SK-N-SH (cell line): ENCODE measurements around the gene LIME1. TPM values are rescaled to one million over a fixed set of nuclear protein-coding genes. Genes with fewer than 3 reads are reported as not detected.

Source experiments
- CTCF ChIA-PET: fragments of 300-600, 350-600 bp; formaldehyde crosslinking; extraction: SDS; loops from one replicate; lab custom pipeline; 2021; lab: Yijun Ruan, JAX
- POLR2A ChIA-PET: fragments of 350-600 bp; sonication (Branson Sonifier 250); formaldehyde crosslinking; extraction: SDS; loops from one replicate; lab custom pipeline; 2020; ENCODE audit warnings: antibody characterized with exemption, inconsistent platforms; lab: Yijun Ruan, JAX
- DNase-seq: peaks from one replicate; pipeline ENCODE4 v3.0.0; 2012
- H2AFZ ChIP-seq: fragments of 200-600 bp; sonication (generic); 2 replicates; pipeline ENCODE4 v1.8.1; 2016; ENCODE audit warnings: antibody characterized with exemption, mild to moderate bottlenecking, low read depth
- H3F3A ChIP-seq: fragments of 200-600 bp; sonication (generic); replicated peaks from 2 replicates; pipeline ENCODE3; 2016; ENCODE audit warnings: antibody characterized with exemption, mild to moderate bottlenecking; ENCODE audit not compliant: insufficient read depth
- H3K27ac ChIP-seq, 2 experiments: fragments of 200-500 bp in 1 of 2; fragments of 200-600 bp in 1 of 2; sonication (Bioruptor generic) in 1 of 2; sonication (generic), shearing (Covaris generic) in 1 of 2; 2 replicates each; pipeline versions ENCODE4 v1.5.1 to v1.6.1; 2014 to 2016; ENCODE audit warnings: low read depth in 2 of 2, inconsistent platforms in 1 of 2, low read length in 1 of 2, mild to moderate bottlenecking in 1 of 2, mixed read lengths in 1 of 2
- H3K27me3 ChIP-seq: fragments of 200-600 bp; sonication (generic), shearing (Covaris generic); 2 replicates; pipeline ENCODE4 v1.6.1; 2016; ENCODE audit warnings: mixed run types; ENCODE audit not compliant: insufficient read depth
- H3K36me3 ChIP-seq, 2 experiments: fragments of 200-500 bp in 1 of 2; fragments of 200-600 bp in 1 of 2; sonication (Bioruptor generic) in 1 of 2; sonication (generic) in 1 of 2; replicated peaks in 1 of 2; 2 replicates each; pipeline versions ENCODE3 to v1.5.1; 2014 to 2016; ENCODE audit warnings: low read length in 1 of 2, mild to moderate bottlenecking in 1 of 2; ENCODE audit not compliant: insufficient read depth in 2 of 2, control insufficient read depth in 1 of 2
- H3K4me1 ChIP-seq, 2 experiments: fragments of 200-500 bp in 1 of 2; fragments of 200-600 bp in 1 of 2; sonication (Bioruptor generic) in 1 of 2; sonication (generic), shearing (Covaris generic) in 1 of 2; 2 replicates each; pipeline versions ENCODE4 v1.5.1 to v1.6.1; 2014 to 2016; ENCODE audit warnings: low read depth in 1 of 2, low read length in 1 of 2, mixed run types in 1 of 2; ENCODE audit not compliant: insufficient read depth in 2 of 2, control insufficient read depth in 1 of 2
- H3K4me2 ChIP-seq: fragments of 200-600 bp; sonication (generic), shearing (Covaris generic); 2 replicates; pipeline ENCODE4 v1.6.1; 2017; ENCODE audit warnings: mixed run types
- H3K4me3 ChIP-seq, 2 experiments: fragments of 200-500 bp in 1 of 2; fragments of 200-600 bp in 1 of 2; sonication (Bioruptor generic) in 1 of 2; sonication (generic), shearing (Covaris generic) in 1 of 2; 2 replicates each; pipeline versions ENCODE4 v1.5.1 to v1.8.1; 2014 to 2016; ENCODE audit warnings: low read depth in 2 of 2, inconsistent platforms in 1 of 2, low read length in 1 of 2, mild to moderate bottlenecking in 1 of 2, mixed read lengths in 1 of 2, moderate library complexity in 1 of 2
- H3K79me2 ChIP-seq: fragments of 200-600 bp; sonication (generic); 2 replicates; pipeline ENCODE4 v1.8.1; 2017; ENCODE audit warnings: mild to moderate bottlenecking; ENCODE audit not compliant: insufficient read depth
- H3K9ac ChIP-seq: fragments of 200-600 bp; sonication (generic); 2 replicates; pipeline ENCODE4 v1.6.1; 2017; ENCODE audit warnings: mixed run types
- H3K9me2 ChIP-seq: fragments of 200-600 bp; sonication (generic); 2 replicates; pipeline ENCODE4 v1.6.1; 2017; ENCODE audit warnings: mixed run types
- H3K9me3 ChIP-seq: fragments of 200-600 bp; sonication (generic); 2 replicates; pipeline ENCODE4 v1.6.1; 2017; ENCODE audit warnings: mixed run types, mild to moderate bottlenecking, moderate library complexity
- H4K20me1 ChIP-seq: fragments of 200-600 bp; sonication (generic); 2 replicates; pipeline ENCODE4 v1.6.1; 2017; ENCODE audit warnings: mild to moderate bottlenecking, mixed run types; ENCODE audit not compliant: insufficient read depth
- CHD2 ChIP-seq: fragments of 150-350 bp; IDR thresholded peaks from 2 replicates; pipeline ENCODE4 v1.6.1; 2018; ENCODE audit warnings: low read length; ENCODE audit not compliant: partially characterized antibody
- ELF1 ChIP-seq: IDR thresholded peaks from 2 replicates; pipeline ENCODE4 v1.4.0; 2012
- FOXJ3 ChIP-seq: sonication (generic); formaldehyde crosslinking; IDR thresholded peaks from 2 replicates; pipeline ENCODE4 v1.5.1; 2020; ENCODE audit warnings: mild to moderate bottlenecking, missing genetic modification reagents
- FOXM1 ChIP-seq: IDR thresholded peaks from 2 replicates; pipeline ENCODE4 v1.4.0; 2012; ENCODE audit warnings: low read depth, mild to moderate bottlenecking
- GABPA ChIP-seq: IDR thresholded peaks from 2 replicates; pipeline ENCODE4 v1.4.0; 2012; ENCODE audit warnings: low read depth, mild to moderate bottlenecking
- MXI1 ChIP-seq: IDR thresholded peaks from 2 replicates; pipeline ENCODE4 v1.6.1; 2012; ENCODE audit warnings: mild to moderate bottlenecking, low read depth, low read length, improper control_type of control experiment
- POLR2AphosphoS5 ChIP-seq: IDR thresholded peaks from 2 replicates; pipeline ENCODE4 v1.6.1; 2012; ENCODE audit warnings: low read depth, low read length
- RXRA ChIP-seq: IDR thresholded peaks from 2 replicates; pipeline ENCODE4 v1.4.0; 2012; ENCODE audit warnings: low read depth, mild to moderate bottlenecking, borderline replicate concordance
- SIN3A ChIP-seq: IDR thresholded peaks from 2 replicates; pipeline ENCODE4 v1.6.1; 2012; ENCODE audit warnings: low read depth, mild to moderate bottlenecking, low read length, moderate library complexity, borderline replicate concordance
- TAF1 ChIP-seq: IDR thresholded peaks from 2 replicates; pipeline ENCODE4 v1.6.1; 2012; ENCODE audit warnings: low read depth, mild to moderate bottlenecking, low read length, moderate library complexity, borderline replicate concordance
- YY1 ChIP-seq: IDR thresholded peaks from 2 replicates; pipeline ENCODE4 v1.4.0; 2012; ENCODE audit warnings: low read depth, mild to moderate bottlenecking
- WGBS: methylation state at CpG from one replicate; pipeline ENCODE4 v1.1.6; 2017; ENCODE audit warnings: low lambda C conversion rate; 5-methylcytosine and 5-hydroxymethylcytosine counted together
- polyA plus RNA-seq, 3 experiments: library from polyadenylated mRNA; depleted of rRNA; stranded (reverse); fragments of >200 nt; gene quantifications; 2 replicates each; pipeline ENCODE4 v1.2.3, GENCODE V29; 2012
- TF ChIP-seq, protein P1 (sequence below): IDR thresholded peaks from 2 replicates; pipeline ENCODE4 v1.6.1; 2012; ENCODE audit warnings: mild to moderate bottlenecking, low read depth, low read length, moderate library complexity
- TF ChIP-seq, protein P2 (sequence below): IDR thresholded peaks from 2 replicates; pipeline ENCODE4; 2012
- TF ChIP-seq, protein P3 (sequence below): IDR thresholded peaks from 2 replicates; pipeline ENCODE4 v1.4.0; 2012; ENCODE audit warnings: low read depth, borderline replicate concordance
- TF ChIP-seq, protein P4 (sequence below): IDR thresholded peaks from 2 replicates; pipeline ENCODE4 v1.4.0; 2012; ENCODE audit warnings: low read depth

The LIME1 gene
- polyA plus RNA-seq, 1 of the 3 experiments (the other 2 are of a cell fraction): 10.9 TPM

DNA sequence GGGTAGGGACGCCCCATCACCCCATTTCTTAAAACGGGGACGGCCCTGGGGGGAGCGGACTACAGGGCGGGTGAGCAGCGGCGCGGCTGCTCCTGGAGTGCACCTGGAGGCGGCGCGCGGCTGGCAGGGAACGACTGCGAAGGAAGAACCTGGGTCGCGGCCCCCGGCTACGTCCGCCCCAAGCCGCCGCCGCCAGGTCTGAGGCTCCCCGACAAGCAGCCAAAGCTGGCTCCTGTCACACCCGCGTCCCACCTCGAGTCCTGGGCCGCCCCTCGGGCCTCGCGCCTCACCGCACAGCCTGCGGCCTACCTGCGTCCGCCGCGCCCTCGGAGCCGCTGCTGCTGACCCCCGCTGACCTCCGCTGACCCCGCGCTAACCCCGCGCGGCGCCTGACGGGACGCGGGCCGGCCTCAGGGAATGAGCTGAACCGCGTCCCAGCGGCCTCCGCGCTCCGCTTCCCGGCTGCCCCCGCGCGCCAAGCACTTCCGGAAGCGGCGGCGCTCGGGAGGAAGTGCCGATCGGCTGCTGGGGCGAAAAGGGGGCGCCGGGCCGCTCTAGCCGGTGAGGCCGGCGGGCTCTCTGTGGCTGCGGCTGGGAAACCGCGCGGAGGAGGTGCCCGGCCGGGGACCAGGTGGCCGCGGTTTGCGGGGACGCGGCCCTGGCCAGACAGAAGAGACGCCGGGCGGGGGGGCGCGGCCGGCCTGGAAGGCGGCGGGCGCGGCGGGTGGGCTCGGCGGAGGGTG, 28.7 kb upstream of the LIME1 start, which contains the start of the genes ARFRP1 and ZGPAT:
Gene ARFRP1, minus strand, starts transcription at position 419 of the 743 bp plus-strand sequence. CDS start 885 bp downstream, outside the sequence.
Gene ZGPAT, plus strand, starts transcription at position 482 of the 743 bp plus-strand sequence. CDS start 542 bp downstream, outside the sequence.
- peaks cover 43 to 53% of the 10 kb centered on the region in 2 experiments for H3K36me3 ChIP-seq

More for the DNA sequence above, 28.7 kb upstream of the LIME1 start, which contains the start of the genes ARFRP1 and ZGPAT:
- no peaks in the 10 kb centered on the region for H3K27me3 ChIP-seq
- H2AFZ ChIP-seq: no peak within 1 kb of the TSS
- peaks cover 7% of the 10 kb centered on the region for H3K9me3 ChIP-seq
- peak within 1 kb of the TSS; percentile 89 for H3K9ac ChIP-seq
- H4K20me1 ChIP-seq: 0 out of 2 replicates have a peak, but pooled peaks cover 1% of the 10 kb centered on the region
- H3K4me3 ChIP-seq: peak within 1 kb of the TSS; percentile 70 to 90
- peak within 1 kb of the TSS; percentile 92 for H3K4me2 ChIP-seq
- peaks cover 4% of the 10 kb centered on the region for H3F3A ChIP-seq
- peak; percentile 96 for DNase-seq
- TF ChIP-seq RXRA (peak; percentile 94; the same call in 1 of the 2 replicates), POLR2AphosphoS5 (peak; percentile 65), ELF1 (peak; percentile 85), FOXJ3 (CRISPR knock-in tag) (no peak), CHD2 (peak; percentile 87), SIN3A (peak; percentile 47; the same call in 1 of the 2 replicates), YY1 (0 out of 2 replicates have a peak, but pooled peaks have one; percentile 44), MXI1 (peak; percentile 56), FOXM1 (0 out of 2 replicates have a peak, but pooled peaks have one; percentile 23), GABPA (peak; percentile 88), TAF1 (peak; percentile 36; the same call in 1 of the 2 replicates)
- TF ChIP-seq, protein P1, sequence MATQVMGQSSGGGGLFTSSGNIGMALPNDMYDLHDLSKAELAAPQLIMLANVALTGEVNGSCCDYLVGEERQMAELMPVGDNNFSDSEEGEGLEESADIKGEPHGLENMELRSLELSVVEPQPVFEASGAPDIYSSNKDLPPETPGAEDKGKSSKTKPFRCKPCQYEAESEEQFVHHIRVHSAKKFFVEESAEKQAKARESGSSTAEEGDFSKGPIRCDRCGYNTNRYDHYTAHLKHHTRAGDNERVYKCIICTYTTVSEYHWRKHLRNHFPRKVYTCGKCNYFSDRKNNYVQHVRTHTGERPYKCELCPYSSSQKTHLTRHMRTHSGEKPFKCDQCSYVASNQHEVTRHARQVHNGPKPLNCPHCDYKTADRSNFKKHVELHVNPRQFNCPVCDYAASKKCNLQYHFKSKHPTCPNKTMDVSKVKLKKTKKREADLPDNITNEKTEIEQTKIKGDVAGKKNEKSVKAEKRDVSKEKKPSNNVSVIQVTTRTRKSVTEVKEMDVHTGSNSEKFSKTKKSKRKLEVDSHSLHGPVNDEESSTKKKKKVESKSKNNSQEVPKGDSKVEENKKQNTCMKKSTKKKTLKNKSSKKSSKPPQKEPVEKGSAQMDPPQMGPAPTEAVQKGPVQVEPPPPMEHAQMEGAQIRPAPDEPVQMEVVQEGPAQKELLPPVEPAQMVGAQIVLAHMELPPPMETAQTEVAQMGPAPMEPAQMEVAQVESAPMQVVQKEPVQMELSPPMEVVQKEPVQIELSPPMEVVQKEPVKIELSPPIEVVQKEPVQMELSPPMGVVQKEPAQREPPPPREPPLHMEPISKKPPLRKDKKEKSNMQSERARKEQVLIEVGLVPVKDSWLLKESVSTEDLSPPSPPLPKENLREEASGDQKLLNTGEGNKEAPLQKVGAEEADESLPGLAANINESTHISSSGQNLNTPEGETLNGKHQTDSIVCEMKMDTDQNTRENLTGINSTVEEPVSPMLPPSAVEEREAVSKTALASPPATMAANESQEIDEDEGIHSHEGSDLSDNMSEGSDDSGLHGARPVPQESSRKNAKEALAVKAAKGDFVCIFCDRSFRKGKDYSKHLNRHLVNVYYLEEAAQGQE: no peak
- TF ChIP-seq, protein P2, sequence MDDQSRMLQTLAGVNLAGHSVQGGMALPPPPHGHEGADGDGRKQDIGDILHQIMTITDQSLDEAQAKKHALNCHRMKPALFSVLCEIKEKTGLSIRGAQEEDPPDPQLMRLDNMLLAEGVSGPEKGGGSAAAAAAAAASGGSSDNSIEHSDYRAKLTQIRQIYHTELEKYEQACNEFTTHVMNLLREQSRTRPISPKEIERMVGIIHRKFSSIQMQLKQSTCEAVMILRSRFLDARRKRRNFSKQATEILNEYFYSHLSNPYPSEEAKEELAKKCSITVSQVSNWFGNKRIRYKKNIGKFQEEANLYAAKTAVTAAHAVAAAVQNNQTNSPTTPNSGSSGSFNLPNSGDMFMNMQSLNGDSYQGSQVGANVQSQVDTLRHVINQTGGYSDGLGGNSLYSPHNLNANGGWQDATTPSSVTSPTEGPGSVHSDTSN: no peak
- TF ChIP-seq, protein P3, sequence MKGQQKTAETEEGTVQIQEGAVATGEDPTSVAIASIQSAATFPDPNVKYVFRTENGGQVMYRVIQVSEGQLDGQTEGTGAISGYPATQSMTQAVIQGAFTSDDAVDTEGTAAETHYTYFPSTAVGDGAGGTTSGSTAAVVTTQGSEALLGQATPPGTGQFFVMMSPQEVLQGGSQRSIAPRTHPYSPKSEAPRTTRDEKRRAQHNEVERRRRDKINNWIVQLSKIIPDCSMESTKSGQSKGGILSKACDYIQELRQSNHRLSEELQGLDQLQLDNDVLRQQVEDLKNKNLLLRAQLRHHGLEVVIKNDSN: no peak
- TF ChIP-seq, protein P4, sequence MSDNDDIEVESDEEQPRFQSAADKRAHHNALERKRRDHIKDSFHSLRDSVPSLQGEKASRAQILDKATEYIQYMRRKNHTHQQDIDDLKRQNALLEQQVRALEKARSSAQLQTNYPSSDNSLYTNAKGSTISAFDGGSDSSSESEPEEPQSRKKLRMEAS: peak; percentile 76
- ChIA-PET POLR2A (interaction anchor here (0.6 to 2.6 kb wide), 10 partner anchors 10 to 272 kb away, joined by 3 to 22 read pairs (median 4); partner anchors contain the start of genes RTEL1, SAMD10, STMN3 and TNFRSF6B), CTCF (interaction anchor here (0.9 to 1.6 kb wide), 5 partner anchors 14 to 272 kb away, joined by 3 to 4 read pairs (median 3); no protein-coding TSS in a partner anchor)
- no peaks in the 10 kb centered on the region for H3K9me2 ChIP-seq
- peak within 1 kb of the TSS; percentile 65 to 71 for H3K27ac ChIP-seq
- H3K4me1 ChIP-seq: peaks cover 0 to 20% of the 10 kb centered on the region in 2 experiments; a peak in 1 of 4 replicates
- WGBS: under 1% methylated on average over 44 of the region's 98 CpGs
- peaks cover 79% of the 10 kb centered on the region for H3K79me2 ChIP-seq
